Glomerular endothelial cell (primary cell): ENCODE data around the gene KITLG. TPM values are rescaled to one million over a fixed set of nuclear protein-coding genes. Genes with fewer than 3 reads are reported as not detected.
"Not testable (repeated sequence)": the region's sequence is repeated elsewhere in the genome, so short reads cannot be mapped to it uniquely, and the experiment has no call there.

Experiments used
- DNase-seq: peaks from one replicate; pipeline ENCODE4 v3.0.0-alpha.2; 2011; ENCODE audit warnings: low read depth, low spot score; ENCODE audit errors: extremely low read depth
- total RNA-seq: library from RNA; depleted of rRNA; stranded (reverse); fragments of >200 nt; gene quantifications from 2 replicates; pipeline ENCODE4 v1.2.3, GENCODE V29; 2015

The KITLG gene
- total RNA-seq, 1 donor from 2014 or later: 64.9 TPM

DNA sequence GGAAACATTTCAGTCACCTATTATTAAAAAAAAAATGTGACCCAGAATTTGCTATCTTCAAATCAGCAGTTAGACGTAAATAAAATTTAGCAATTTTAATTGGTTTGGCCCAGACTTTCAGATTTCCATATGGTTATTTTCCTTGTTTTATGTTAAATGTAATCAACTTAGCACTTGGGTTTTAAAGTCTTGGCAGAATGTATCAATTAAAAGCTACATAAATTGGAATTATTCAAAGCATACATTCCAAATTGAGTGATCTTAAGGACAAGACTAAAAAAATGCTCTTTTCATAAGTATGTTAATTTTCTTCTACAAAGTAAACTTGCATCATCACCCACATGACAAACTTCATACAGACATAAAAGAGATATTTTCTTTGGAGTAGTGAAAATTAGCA lies 3.4 kb downstream of the KITLG start:
- DNase-seq: no peak

DNA sequence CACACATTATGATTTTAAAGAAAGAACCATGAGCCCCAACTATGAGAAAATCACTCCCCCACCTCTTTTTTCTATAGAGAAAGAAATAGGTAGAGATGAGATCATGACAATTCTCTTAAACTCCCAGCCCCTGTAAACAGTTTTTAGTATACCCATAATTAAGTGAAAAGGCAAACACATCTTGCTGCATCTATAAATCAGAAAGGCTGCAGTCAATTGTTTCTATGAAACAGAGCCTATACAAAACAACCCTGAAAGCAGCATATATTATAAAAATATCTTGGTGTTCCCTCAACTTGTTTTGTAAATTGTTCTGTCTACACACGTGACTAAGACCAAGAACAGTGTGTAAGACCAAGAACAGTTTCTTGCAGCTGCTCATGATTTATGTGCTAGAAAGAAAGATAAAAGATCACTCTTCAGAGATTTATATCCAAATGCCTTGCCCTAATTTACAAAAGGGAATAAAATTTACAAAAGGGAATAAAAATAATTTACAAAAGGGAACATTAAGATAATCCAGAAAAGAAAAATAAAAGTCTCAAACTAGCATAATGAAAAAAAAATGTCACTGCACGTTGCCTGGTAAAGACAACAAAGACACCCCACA lies 4.8 kb downstream of the KITLG start:
- DNase-seq: no peak

DNA sequence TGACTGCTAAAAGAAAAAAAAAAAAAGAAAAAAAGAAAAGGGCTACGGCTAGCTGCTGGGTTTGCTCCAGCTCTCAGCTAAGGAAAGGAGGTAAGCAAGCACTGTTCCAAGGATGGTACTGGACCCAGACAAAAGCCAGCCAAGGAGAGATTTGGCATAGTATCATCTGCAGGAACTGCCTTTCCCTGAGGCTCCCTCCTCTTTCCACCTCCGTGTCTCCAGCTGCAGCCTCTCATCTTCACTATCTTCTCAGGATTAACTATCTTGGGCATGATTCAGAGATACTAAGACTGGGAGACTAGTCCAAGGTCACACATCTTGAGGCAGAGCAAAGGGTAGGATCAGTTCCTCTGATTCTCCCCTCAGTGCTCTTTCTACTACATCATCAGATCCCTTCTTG lies 6.0 kb downstream of the KITLG start:
- no peak for DNase-seq

DNA sequence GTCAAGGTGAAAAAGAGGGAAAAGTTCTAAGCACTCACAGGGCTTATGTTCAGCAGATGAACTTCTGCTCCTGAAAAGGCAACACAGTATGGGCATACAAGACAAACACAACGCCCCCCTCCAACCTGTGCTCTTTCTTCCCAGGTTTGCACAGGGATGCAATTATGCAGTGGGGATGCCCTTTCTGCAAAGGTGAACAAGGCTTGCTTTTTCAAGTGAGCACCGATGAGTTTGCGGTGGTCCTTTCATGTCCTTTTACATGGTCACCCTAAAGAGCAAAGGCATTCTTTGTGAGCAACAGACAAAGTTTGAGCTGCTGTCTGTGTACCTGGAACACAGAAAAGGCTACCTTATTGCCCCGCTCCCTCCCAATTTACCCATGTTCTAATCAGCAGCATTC lies 6.7 kb downstream of the KITLG start:
- no peak for DNase-seq

DNA sequence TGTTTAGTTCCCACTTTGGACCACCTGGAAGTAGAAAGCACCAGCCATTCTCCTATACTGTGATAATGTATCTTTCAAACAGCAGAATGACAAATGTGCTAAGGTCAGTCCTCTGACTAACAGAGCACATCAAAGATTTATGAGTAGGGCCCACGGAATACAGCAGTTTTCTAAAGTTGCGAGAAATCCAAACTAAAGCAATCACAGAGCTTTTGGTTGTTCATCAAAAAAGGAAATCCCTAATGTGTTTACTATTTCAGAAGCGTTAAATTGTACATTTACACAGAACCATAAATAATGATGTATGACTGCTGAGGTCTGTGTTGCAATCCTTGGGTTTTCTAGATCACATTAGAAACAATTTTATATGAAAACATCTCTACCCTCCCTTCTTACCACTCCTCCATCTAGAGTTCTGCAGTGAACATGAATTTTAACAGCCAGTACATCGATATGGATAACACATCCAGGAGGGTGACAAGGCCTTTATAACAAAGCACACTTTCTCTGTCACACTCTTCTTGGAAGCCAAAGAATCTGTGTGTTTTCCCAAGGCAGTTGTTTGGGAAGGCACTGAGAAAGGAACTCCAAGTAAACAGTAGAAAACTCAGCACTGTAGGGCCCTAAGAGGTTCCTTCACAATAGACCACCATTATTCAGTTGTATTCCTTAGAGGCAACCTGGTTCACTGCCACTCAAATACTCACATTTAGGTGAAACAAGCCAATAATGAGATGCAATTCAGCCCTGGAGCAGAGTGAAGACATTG lies 7.3 kb downstream of the KITLG start:
- no peak for DNase-seq

DNA sequence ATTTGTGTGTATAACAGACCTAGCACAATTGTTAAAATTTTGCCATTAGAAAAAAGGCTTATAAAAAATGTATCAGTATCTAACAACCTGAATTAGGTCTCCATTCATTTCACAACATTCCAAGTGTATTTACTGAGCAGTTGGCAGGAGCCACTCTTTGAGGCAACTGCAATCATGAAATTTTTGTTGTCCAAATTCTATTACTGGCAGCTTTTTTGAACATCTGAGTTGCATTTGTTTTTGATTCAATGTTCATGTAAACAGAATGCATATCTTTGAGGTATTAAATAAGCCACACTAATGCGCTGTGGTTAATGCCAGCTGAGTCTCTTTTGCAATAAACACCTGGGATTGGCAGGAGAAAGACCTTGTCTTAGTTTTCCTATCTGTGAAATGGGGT lies 8.7 kb downstream of the KITLG start:
- DNase-seq: no peak

DNA sequence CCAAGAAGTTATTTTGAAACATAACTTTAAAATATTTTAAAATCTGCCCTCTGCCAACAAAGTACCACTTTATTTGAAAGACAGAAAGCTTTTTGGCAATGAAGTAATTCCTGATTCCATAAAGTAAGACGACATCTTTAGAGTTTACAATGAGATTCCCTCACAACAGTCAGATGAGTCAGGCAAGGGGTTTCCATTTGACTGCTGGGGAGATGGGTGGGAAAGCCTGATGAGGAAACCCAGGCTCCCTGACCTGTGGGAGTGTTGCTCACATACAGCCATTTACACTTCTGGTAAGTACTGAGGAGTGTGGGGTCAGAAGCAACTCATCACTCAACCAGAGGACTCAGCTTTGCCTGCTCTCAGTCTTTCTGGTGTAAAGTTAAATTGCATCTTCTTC lies 10.2 kb downstream of the KITLG start:
- DNase-seq: no peak

DNA sequence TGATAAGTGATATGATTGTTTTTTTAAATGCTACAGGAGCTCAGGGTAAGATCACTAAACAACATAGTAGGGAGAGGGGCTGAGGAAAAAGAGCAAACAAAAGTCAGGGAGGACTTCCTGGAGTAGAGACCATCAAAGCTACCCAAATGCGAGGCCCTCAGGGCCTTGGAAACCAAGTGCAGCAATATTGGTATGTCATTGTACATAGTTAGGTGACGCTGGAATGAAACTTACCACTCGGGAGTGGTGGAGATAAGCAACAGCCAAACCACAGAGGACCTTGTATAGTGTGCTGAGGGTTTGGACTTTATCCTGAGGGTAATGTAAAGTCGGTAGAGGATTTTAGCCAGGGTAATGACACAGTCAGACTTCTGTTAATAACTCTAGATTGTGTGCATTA lies 13.8 kb downstream of the KITLG start:
- DNase-seq: no peak

DNA sequence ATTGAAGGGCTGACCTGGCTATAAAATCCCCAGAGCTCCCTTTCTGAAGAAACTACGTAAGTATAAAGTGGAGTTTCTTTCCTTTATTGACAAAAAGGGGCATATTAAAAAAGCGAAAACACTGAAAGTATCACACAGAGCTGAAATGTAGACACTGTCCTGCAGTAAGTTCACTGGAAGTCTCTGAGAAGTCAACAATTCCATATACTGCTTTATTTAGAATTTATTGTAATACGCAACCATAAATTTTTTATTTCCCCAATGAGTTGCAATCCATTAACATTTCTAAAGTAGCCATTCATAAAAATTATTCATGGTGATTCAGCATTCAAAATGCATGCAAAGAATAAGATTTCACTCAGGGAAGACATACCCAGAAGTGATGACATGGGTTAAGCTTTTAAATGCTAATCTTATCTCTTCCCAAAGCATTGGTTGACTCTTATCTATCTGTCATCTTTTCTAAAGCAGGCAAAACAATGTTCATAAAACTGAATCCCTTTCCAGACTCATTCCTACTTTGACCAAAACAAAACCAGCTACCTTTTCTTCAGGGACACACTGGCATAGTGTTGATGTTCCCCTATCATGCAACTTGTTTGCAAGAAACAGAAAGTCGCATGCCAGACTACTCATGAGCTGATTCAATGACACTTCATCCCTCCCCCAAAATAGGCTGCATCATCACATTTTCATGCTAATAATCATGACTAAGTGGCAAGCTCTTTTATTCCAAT lies 17.3 kb downstream of the KITLG start:
- DNase-seq: no peak

DNA sequence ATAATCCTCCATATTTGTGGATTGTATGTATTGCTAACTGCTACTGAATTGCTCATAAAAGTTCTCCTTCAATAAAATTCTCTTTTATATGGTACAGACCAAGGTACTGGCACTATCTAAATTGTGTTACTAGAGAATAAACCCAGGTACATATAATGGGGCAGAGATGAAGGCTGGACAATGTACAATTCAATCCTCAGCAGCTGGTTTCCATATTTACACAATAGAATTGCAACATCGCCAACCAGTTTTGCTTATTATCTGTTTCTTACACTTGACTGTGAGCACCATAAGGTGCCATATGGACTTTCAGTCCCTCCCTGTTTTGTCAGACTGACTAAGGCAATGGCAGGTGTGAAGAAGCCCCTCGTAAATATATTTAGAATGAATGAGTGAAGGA lies 18.1 kb downstream of the KITLG start:
- DNase-seq: no peak

DNA sequence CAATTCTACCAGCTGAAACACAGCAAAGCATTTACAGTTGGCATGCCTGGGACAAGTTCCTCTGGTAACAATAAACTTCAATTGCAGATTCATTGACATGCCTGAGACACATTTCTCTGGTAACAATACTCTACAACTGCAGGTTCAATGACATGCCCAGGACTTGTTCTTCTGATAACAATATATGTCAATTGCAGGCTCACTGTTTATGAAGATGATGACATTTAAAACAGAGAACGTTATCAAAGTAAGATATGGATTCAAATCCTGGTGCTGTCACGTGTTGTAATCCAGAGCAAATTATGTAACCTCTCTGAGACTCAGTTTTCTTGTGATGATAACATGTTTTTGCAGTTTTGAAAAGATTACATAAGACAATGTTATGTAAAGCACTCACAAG lies 20.5 kb downstream of the KITLG start:
- DNase-seq: no peak

DNA sequence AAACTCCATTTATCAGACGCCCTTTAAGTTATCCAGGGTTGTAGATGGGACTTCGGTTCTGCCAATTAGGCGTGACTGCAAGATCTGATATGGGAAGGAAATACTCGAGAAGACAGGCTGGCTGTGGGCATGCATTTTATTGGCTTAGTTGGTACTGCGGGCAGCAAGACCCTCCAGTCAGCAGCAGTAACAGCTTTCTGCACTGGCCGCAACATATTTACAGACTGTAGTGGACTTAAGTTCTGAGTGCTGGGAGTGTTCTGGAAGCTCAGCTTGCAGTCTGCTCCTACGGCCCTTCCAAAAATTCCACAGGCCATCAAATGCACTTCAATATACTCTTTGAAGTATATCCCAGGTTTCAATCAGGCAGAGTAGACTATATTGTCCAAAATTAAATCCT lies 21.1 kb downstream of the KITLG start:
- no peak for DNase-seq

DNA sequence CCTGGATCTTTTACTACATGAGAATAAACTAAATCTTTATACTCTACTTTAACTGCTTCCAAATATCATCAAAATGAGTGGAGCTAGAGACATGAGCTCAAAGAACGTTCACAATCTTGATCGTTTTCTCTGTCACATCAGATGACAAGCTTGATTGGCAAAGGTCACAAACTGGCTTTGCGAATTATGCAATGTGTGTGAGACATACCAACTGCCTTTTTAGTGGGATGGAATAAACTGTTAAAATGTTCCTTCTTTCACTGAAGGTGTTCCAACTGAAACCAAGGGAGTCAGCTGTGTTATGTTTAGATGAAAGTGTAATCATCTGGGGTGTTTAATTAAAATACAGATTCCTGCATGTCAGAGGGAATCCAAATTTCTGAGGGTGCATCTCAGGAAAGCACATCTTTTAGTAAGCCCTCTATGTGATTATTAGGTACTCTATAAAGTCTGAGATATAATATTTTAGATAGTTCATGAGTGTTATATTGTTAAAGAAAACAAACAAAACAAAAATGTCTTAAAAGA lies 21.9 kb downstream of the KITLG start:
- no peak for DNase-seq

DNA sequence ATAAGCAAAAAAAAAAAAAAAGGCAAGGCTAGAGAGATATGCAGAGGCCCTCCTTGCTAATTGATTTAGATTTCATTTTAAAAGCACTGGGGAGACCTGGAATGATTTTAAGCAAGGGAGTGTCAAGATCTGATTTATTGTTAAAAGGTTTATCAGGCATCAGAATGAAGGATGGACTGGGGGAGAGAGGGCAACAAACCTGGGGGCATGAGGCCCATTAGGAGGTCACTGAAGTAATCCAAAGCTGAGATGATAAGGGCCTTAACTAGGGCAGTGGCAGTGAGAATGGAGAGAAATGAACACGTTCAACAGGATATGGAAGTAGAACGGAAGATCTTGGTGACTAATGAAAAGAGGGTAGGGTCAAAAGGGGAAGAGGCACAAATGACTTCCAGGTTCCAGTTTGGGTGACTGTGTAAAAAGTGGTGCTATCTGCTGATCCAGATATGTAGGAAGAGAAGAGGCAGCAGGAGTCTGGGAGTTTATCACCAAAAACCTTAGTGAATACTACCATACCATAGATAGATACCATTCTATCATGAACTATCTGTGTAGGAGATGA lies 24.0 kb downstream of the KITLG start:
- no peak for DNase-seq

DNA sequence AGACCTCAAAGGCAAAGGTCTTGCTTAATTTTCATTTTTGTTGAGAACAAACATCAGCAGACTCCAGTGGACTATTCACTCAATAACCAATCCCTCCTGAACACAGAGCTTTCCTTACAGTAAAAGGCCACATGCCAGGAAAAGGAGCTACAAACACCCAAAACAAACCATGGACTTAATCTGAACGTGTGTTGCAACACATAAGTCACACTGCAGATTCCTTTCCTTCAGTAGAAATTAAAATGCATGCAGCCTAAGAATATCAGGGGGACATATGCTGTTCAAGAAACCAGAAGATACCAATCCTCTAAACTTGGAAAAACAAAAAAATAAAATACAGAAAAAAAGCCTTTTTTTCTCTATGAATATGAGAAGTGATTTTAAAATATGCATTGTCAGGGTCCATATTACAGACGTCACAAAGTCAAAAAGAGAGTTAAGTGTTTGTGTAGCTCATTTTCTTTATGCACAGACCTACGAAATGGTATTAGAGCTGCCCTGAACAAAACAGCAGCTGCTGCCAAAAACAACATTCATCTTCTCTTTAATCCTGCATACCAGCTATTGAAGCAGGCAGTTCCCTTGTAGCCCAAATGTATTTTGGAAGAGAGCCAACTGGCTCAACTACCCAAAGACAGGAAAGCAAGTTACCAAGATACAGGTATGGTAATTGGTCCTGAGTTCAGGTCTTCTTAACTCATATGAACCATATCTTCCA lies 26.2 kb downstream of the KITLG start:
- DNase-seq: no peak

DNA sequence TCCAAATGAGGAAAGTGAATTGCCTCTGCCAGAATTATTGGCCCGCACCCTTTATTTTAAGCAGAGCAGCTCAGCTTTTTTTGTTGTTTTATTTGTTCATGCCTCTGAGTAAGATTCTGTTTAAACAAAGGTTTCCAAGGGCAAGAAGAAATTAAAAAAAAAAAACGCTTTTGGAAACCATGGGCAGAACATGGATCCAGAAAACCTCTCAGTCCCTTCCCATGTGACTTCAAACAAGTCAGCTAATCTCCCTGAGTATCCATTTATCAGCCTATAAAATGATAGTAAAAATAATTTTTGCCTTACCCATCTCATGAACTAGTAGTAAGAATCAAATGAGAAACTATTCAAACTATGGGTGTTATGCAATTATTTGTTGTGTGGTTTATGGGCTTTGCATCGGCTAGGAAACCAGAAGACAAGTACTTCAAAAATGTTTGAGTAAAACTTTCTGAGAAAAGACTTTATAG lies 27.6 kb downstream of the KITLG start:
- DNase-seq: no peak

DNA sequence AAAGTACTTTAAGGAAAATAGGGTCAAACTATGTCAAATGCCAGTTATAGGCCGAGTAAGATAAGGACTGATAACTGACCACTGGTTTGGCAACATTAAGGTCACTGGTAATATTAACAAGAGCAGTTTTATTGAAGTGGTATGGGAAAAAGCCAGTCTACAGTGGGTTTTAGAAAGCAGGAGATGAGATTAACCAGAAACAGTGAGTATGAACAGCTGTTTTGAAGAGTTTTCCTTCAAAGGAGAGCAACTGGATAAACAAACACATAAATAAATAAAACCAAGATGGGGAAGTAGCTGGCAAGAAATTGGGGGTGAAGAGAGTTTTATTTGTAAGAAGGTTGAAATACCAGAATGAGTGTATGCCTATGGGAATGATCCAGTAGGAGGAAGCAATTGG lies 30.3 kb downstream of the KITLG start:
- no peak for DNase-seq

DNA sequence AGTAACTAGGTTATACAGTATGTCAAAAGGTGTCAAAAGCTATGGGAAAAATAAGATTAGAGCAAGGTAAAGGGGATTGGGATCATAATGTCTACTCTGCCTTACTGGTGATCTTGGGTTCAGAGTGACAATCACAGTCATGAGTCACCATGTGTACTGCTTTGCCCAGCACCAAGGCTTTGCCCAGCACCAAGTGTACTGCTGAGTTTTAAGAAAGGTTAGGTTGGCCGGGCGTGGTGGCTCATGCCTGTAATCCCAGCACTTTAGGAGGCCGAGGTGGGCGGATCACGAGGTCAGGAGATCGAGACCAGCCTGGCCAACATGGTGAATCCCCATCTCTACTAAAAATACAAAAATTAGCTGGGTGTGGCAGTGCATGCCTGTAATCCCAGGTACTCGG lies 32.3 kb downstream of the KITLG start:
- not testable (repeated sequence) for DNase-seq

DNA sequence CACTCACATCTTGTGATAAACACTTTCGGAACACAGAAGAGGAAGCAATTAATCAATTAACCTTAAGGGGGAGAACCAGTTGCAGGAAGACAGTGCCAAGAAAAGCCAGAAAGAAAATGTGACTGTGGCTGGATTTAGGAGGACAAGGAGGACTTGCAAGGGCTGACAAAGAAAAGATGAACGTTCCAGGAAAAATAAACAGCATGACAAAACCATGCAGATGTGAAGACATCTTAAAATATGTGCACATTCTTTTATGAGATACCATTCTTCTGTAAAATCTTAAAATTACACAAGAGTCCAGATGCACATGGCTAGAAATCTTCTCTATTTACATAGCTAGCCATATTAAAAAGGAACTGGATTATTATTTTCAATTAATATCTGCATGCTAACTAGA lies 33.4 kb downstream of the KITLG start:
- DNase-seq: no peak

DNA sequence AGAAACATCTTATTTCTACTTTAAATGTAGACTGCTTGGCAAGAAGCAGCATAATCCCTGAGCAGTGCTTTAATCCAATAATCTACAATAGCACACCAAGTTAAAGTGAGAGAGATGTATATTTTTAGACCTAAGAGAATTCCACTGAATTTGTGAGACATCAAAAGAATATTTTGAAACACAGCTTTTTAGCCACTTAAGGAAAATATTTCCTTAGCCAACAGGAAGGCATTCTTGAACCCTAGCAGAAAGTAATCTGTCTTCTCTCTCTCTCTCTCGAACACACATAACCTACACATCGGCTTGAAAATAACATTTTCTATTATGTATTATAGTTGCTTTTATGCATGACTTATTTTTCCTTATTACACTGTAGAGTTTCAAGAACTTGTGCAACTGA lies 34.0 kb downstream of the KITLG start:
- DNase-seq: no peak
